Testis (tissue), 3 donors: ENCODE data around the gene FBXW7. TPM values are rescaled to one million over a fixed set of nuclear protein-coding genes. Genes with fewer than 3 reads are reported as not detected.

Experiments
- DNase-seq: peaks from one replicate; pipeline ENCODE4 v3.0.0-alpha.2; 2019
- H3K27ac ChIP-seq, 2 donors: fragments of 200-600 bp; sonication (generic); one replicate each; pipeline ENCODE4 v1.5.1; 2019
- H3K27me3 ChIP-seq: fragments of 200-600 bp; sonication (generic); one replicate; pipeline ENCODE4 v1.5.1; 2019
- H3K36me3 ChIP-seq: fragments of 200-600 bp; sonication (generic); one replicate; pipeline ENCODE4 v1.5.1; 2017; ENCODE audit warnings: low read depth; ENCODE audit errors: missing control alignments
- H3K4me1 ChIP-seq: fragments of 200-600 bp; sonication (generic); one replicate; pipeline ENCODE4 v1.5.1; 2019
- H3K4me3 ChIP-seq, 2 donors: fragments of 200-600 bp; sonication (generic); one replicate each; pipeline ENCODE4 v1.5.1; 2017 to 2019
- H3K9me3 ChIP-seq: fragments of 200-600 bp; sonication (generic); one replicate; pipeline ENCODE4 v1.5.1; 2017
- POLR2A ChIP-seq: fragments of 450-650 bp; IDR thresholded peaks from one replicate; pipeline ENCODE4 v1.6.1; 2017; ENCODE audit warnings: antibody characterized with exemption, mild to moderate bottlenecking, moderate library complexity
- WGBS, 2 donors: methylation state at CpG; one replicate each; pipeline ENCODE4 v1.1.5; 2018; 5-methylcytosine and 5-hydroxymethylcytosine counted together
- intact Hi-C: fragments of 100-400 bp; cut with DNase I; formaldehyde crosslinking; loops from one replicate; pipeline ENCODE4 v1.15.1; 2023; ENCODE audit warnings: low total_unique reads
- polyA plus RNA-seq: library from polyadenylated mRNA; stranded (reverse); fragments of 350-450 nt; fragmentation: Illumina TruSeq; extraction: RNeasy Lipid Tissue Mini Kit (QIAGEN cat#74804); gene quantifications from one replicate; pipeline ENCODE4 v1.2.3, GENCODE V29; 2014; ENCODE audit warnings: low read depth, low replicate concordance; ENCODE audit not compliant: insufficient read depth
- total RNA-seq, 2 donors: library from RNA; depleted of rRNA; stranded (reverse); fragments of >200 nt; gene quantifications; one replicate each; pipeline ENCODE4 v1.2.3, GENCODE V29; 2016
- TF ChIP-seq, protein P1 (sequence below), 3 experiments: fragments of 450-650 bp in 2 of 3; fragments of 200-600 bp in 1 of 3; sonication (generic) in 1 of 3; IDR thresholded peaks; one replicate each; pipeline ENCODE4 v1.5.1; 2016 to 2019; ENCODE audit warnings: antibody characterized with exemption in 3 of 3, mild to moderate bottlenecking in 2 of 3, moderate library complexity in 1 of 3

The FBXW7 gene
- total and polyA plus RNA-seq, 3 donors from 2014 or later: 44.8 to 68.5 (median 55.4) TPM

DNA sequence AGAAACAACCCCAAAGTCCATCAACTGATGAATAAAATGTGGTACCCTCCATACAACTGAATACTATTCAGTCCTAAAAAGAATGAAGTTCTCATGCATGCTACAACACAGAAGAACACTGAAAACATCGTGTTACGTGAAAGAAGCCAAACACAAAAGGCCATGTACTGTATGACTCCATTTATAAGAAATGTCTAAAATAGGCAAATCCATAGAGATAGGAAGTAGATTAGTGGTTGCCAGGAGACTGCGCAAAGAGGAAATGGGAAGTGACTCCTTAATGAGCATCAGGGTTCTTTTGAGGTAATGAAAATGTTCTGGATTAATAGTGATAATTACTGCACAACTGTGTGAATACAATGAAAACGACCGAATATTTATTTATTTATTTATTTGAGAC lies 23.4 kb downstream of the FBXW7 start:
- intact Hi-C loops: no loop called here
- H3K27me3 ChIP-seq: no peaks in the 10 kb centered on the region
- no peak overlapping the region for H3K27ac ChIP-seq
- 89 to 90% methylated on average over 5 of the region's 5 CpGs for WGBS, 2 donors
- H3K4me3 ChIP-seq: no peak overlapping the region
- no peak for TF ChIP-seq POLR2A
- TF ChIP-seq, protein P1, sequence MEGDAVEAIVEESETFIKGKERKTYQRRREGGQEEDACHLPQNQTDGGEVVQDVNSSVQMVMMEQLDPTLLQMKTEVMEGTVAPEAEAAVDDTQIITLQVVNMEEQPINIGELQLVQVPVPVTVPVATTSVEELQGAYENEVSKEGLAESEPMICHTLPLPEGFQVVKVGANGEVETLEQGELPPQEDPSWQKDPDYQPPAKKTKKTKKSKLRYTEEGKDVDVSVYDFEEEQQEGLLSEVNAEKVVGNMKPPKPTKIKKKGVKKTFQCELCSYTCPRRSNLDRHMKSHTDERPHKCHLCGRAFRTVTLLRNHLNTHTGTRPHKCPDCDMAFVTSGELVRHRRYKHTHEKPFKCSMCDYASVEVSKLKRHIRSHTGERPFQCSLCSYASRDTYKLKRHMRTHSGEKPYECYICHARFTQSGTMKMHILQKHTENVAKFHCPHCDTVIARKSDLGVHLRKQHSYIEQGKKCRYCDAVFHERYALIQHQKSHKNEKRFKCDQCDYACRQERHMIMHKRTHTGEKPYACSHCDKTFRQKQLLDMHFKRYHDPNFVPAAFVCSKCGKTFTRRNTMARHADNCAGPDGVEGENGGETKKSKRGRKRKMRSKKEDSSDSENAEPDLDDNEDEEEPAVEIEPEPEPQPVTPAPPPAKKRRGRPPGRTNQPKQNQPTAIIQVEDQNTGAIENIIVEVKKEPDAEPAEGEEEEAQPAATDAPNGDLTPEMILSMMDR (IDR thresholded peaks at IDR 0.05): no peak
- DNase-seq: no peak
- H3K4me1 ChIP-seq: no peaks in the 10 kb centered on the region
- H3K36me3 ChIP-seq: no peaks in the 10 kb centered on the region
- H3K9me3 ChIP-seq: no peaks in the 10 kb centered on the region

DNA sequence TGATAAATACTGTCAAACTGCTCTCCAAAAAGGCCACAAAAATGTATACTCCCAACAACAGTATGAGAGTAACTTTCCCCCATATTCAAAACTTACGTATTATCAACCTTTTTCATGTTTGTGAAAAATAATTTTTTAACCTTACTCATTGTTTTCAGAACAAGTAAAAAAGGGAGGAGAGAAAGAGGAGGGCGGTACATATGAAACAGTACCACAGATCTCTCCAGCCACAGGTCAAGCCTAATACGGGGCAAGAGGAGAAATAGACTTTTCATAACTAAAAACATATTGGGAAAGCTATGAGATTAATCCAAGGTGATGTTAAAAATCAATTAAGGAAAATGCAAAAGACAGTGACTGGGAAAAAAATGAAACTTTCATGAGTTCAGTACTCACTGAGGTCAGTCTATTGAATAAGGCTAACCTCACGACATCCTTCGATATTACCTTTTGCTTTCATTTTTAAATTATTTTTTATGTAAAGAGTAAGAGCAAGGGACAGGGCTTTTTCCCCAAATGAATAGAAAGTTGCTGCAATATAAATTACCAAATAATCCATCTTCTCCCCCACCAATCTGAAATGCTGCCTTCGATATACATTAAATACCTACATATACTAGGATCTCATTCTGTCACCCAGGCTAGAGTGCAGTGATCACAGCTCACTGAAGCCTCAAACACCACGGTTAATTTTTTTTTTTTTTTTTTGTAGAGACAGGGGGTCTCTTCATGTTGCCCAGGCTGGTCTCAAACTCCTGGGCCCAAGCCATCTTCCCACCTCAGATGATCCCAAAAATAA lies 25.3 kb downstream of the FBXW7 start:
- intact Hi-C loops: no loop called here
- 88 to 93% methylated on average over 7 of the region's 7 CpGs for WGBS, 2 donors
- Histone ChIP-seq H3K9me3 (no peaks in the 10 kb centered on the region), H3K27ac (no peak overlapping the region), H3K36me3 (no peaks in the 10 kb centered on the region), H3K4me3 (no peak overlapping the region), H3K27me3 (no peaks in the 10 kb centered on the region), H3K4me1 (no peaks in the 10 kb centered on the region)
- DNase-seq: no peak
- TF ChIP-seq, protein P1 (IDR thresholded peaks at IDR 0.05): no peak
- no peak for TF ChIP-seq POLR2A

DNA sequence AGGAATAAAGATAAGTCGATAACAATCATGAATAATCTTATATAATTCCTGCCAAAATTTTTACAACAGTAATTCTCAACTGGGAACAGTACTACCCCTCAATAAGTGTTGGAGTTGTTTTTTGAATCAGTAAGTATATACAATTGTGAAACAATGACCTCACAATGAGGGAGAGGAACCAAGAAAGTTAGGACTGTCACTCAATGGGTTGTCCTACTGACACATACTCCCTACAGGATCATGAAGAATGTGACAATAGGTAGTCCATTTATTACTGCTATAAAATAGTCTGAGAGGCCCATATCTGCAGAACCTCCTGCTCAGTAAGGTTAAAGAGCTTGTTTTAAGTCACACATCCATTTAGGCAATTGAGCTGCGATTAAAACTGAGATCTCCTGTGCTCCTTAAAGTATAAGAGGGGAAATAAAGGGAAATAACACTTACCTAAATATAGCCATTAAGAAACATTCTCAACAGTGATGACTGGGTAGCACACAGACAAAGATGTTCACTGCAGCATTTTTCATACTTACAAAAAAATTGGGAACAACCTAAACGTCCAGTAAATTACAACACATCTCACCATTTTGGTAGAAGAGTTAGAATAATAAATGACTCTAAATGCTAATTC lies 26.2 kb downstream of the FBXW7 start:
- Histone ChIP-seq H3K27ac (no peak overlapping the region), H3K4me3 (no peak overlapping the region), H3K4me1 (no peaks in the 10 kb centered on the region), H3K9me3 (no peaks in the 10 kb centered on the region), H3K36me3 (no peaks in the 10 kb centered on the region), H3K27me3 (no peaks in the 10 kb centered on the region)
- no peak for DNase-seq
- TF ChIP-seq POLR2A: no peak
- TF ChIP-seq, protein P1 (IDR thresholded peaks at IDR 0.05): no peak
- WGBS, 2 donors: 84 to 85% methylated on average over 3 of the region's 3 CpGs
- intact Hi-C loops: no loop called here

DNA sequence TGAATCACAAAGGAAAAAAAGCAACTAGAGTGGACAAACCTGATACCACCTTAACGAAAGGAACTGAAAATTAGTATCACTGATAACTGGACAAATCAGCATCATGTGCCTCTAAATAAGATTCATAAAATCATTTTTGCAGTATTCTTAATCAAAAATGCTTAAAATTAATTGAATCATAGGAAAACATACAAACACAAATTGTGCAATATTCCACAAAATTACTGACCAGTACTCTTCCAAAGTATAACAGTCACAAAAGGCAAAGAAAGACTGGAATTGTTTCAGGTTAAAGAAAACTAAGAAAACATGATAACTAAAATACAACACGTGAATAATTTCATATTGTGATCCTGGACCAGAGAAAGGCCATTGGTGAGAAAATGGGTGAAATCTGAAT lies 27.1 kb downstream of the FBXW7 start:
- H3K27ac ChIP-seq: no peak overlapping the region
- no peaks in the 10 kb centered on the region for H3K36me3 ChIP-seq
- TF ChIP-seq POLR2A: no peak
- TF ChIP-seq, protein P1 (IDR thresholded peaks at IDR 0.05): no peak
- no peak for DNase-seq
- H3K4me3 ChIP-seq: no peak overlapping the region
- H3K9me3 ChIP-seq: no peaks in the 10 kb centered on the region
- H3K4me1 ChIP-seq: no peaks in the 10 kb centered on the region
- 86 to 95% methylated on average over 2 of the region's 2 CpGs for WGBS, 2 donors
- H3K27me3 ChIP-seq: no peaks in the 10 kb centered on the region
- intact Hi-C loops: no loop called here
